GM18867 (cell line): ENCODE data around the gene NFE2.
"Not testable (repeated sequence)": the region's sequence is repeated elsewhere in the genome, so short reads cannot be mapped to it uniquely, and the experiment has no call there.

Source experiments
- ATAC-seq: cut with Tn5 transposase; IDR thresholded peaks from one replicate; pipeline ENCODE4 v1.9.1; 2021; ENCODE audit warnings: mild to moderate bottlenecking, moderate library complexity; ENCODE audit not compliant: unreplicated experiment

NFE2 gene

GRCh38 chr12:54284070-54284780 lies 16.6 kb downstream of the NFE2 start:
- ATAC-seq, result not testable (repeated sequence)

GRCh38 chr12:54282949-54283593 lies 17.7 kb downstream of the NFE2 start:
- ATAC-seq, result no peak

- ATAC-seq, result not testable (repeated sequence)
Measured at GRCh38 chr12:54281694-54282093, 19.1 kb downstream of the NFE2 start.

GRCh38 chr12:54281261-54281638 lies 19.6 kb downstream of the NFE2 start:
- ATAC-seq, result not testable (repeated sequence)

- ATAC-seq, result peak; percentile 85
Measured at GRCh38 chr12:54280468-54281260, 20.2 kb downstream of the NFE2 start, which contains the start of gene HNRNPA1. Gene HNRNPA1, plus strand, starts transcription at chr12:54280726. Its CDS starts 82 bp downstream, at chr12:54280808.

GRCh38 chr12:54279632-54280467 lies 21.0 kb downstream of the NFE2 start, which contains the start of gene CBX5:
Gene CBX5, minus strand, starts transcription at chr12:54280122. Its CDS starts 22,472 bp downstream, at chr12:54257650.
- peak; percentile 71 for ATAC-seq

GRCh38 chr12:54279227-54279631 lies 21.6 kb downstream of the NFE2 start:
- ATAC-seq, result no peak

GRCh38 chr12:54277823-54278276 lies 23.0 kb downstream of the NFE2 start:
- no peak for ATAC-seq

GRCh38 chr12:54276368-54276767 lies 24.4 kb downstream of the NFE2 start:
- ATAC-seq, result no peak

- ATAC-seq, result no peak
Measured at GRCh38 chr12:54273981-54274380, 26.8 kb downstream of the NFE2 start.

GRCh38 chr12:54272214-54272613 lies 28.6 kb downstream of the NFE2 start:
- no peak for ATAC-seq

- ATAC-seq, result no peak
Measured at GRCh38 chr12:54270345-54270744, 30.5 kb downstream of the NFE2 start.

- no peak for ATAC-seq
Measured at GRCh38 chr12:54266852-54267251, 34.0 kb downstream of the NFE2 start.

GRCh38 chr12:54265364-54265812 lies 35.4 kb downstream of the NFE2 start:
- no peak for ATAC-seq

- no peak for ATAC-seq
Measured at GRCh38 chr12:54262403-54262925, 38.4 kb downstream of the NFE2 start.

- no peak for ATAC-seq
Measured at GRCh38 chr12:54261815-54262402, 38.9 kb downstream of the NFE2 start.

GRCh38 chr12:54259194-54260011 lies 41.4 kb downstream of the NFE2 start:
- ATAC-seq, result no peak

- ATAC-seq, result no peak
Measured at GRCh38 chr12:54258201-54258681, 42.6 kb downstream of the NFE2 start.

GRCh38 chr12:54257332-54257731 lies 43.5 kb downstream of the NFE2 start:
- ATAC-seq, result no peak
